ENCODE data around the gene PTGDR.

DNA sequence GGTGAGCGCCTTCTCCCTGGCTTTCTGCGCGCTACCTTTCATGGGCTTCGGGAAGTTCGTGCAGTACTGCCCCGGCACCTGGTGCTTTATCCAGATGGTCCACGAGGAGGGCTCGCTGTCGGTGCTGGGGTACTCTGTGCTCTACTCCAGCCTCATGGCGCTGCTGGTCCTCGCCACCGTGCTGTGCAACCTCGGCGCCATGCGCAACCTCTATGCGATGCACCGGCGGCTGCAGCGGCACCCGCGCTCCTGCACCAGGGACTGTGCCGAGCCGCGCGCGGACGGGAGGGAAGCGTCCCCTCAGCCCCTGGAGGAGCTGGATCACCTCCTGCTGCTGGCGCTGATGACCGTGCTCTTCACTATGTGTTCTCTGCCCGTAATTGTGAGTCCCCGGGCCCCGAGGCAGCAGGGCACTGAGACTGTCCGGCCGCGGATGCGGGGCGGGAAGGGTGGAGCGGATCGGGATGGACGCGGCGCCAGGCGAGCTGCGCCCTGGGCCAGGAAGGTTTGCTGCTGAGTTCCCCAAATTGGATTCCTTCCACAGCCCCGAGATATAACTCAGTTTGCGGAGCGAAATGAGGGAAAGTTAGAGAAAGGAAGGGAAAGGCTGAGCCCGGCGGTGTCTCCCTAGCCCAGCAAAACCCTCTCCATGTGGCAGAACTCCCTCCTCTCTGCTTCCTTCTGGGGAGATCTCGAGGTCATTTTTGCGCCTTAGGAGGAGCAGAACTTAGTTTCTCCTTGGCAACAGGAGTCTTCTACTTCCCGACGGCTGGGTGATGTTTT lies 972 bp downstream of the PTGDR start:
- TF ChIP-seq POLR2A (IDR thresholded peaks at IDR 0.05) = no peak
- TF ChIP-seq, protein P1, sequence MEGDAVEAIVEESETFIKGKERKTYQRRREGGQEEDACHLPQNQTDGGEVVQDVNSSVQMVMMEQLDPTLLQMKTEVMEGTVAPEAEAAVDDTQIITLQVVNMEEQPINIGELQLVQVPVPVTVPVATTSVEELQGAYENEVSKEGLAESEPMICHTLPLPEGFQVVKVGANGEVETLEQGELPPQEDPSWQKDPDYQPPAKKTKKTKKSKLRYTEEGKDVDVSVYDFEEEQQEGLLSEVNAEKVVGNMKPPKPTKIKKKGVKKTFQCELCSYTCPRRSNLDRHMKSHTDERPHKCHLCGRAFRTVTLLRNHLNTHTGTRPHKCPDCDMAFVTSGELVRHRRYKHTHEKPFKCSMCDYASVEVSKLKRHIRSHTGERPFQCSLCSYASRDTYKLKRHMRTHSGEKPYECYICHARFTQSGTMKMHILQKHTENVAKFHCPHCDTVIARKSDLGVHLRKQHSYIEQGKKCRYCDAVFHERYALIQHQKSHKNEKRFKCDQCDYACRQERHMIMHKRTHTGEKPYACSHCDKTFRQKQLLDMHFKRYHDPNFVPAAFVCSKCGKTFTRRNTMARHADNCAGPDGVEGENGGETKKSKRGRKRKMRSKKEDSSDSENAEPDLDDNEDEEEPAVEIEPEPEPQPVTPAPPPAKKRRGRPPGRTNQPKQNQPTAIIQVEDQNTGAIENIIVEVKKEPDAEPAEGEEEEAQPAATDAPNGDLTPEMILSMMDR (IDR thresholded peaks at IDR 0.05) = no peak

All from uterus (tissue), 2 donors.